Caki2 (cell line): ENCODE data around the gene NTRK1. TPM values are rescaled to one million over a fixed set of nuclear protein-coding genes. Genes with fewer than 3 reads are reported as not detected.

Source experiments
- total RNA-seq: library from RNA; depleted of rRNA; stranded (reverse); fragments of >200 nt; shearing (Covaris generic); gene quantifications from 2 replicates; pipeline ENCODE4 v1.2.3, GENCODE V29; 2014; ENCODE audit warnings: low replicate concordance; rRNA removed

The NTRK1 gene
- total RNA-seq, 1 experiment from 2014 or later, result not detected

Other genes with a start within 250 kb of the NTRK1 start
- not detected in 2 replicates for gene HAPLN2, start 241.4 kb upstream of the NTRK1 start, total RNA-seq
- gene BCAN, start 218.7 kb upstream of the NTRK1 start, total RNA-seq, result not detected in 2 replicates
- 0.03 TPM in 2 replicates for gene NES, start 183.5 kb upstream of the NTRK1 start, total RNA-seq
- gene CRABP2, start 155.3 kb upstream of the NTRK1 start, total RNA-seq, result not detected in 2 replicates
- 34.4 and 34.6 TPM in 2 replicates for gene METTL25B, start 132.4 kb upstream of the NTRK1 start, total RNA-seq
- 9.6 and 19.6 TPM in 2 replicates for gene ISG20L2, start 132.1 kb upstream of the NTRK1 start, total RNA-seq
- 181 and 194 TPM in 2 replicates for gene MRPL24, start 119.8 kb upstream of the NTRK1 start, total RNA-seq
- gene HDGF, start 109.2 kb upstream of the NTRK1 start, total RNA-seq, result 463 and 550 TPM in 2 replicates
- 29.4 and 50.9 TPM in 2 replicates for gene PRCC, start 93.3 kb upstream of the NTRK1 start, total RNA-seq
- not detected in 2 replicates for gene SH2D2A, start 44.0 kb upstream of the NTRK1 start, total RNA-seq
- gene INSRR, start 1.7 kb upstream of the NTRK1 start, total RNA-seq, result 0.03 TPM in 1 of 2 replicates, not detected in the other
- 0.88 and 5.0 TPM in 2 replicates for gene PEAR1, start 32.9 kb downstream of the NTRK1 start, total RNA-seq
- 0.14 TPM in 1 of 2 replicates, not detected in the other for gene LRRC71, start 59.8 kb downstream of the NTRK1 start, total RNA-seq
- gene ARHGEF11, start 184.9 kb downstream of the NTRK1 start, total RNA-seq, result 23.8 and 28.4 TPM in 2 replicates
- not detected in 2 replicates for gene ETV3L, start 238.9 kb downstream of the NTRK1 start, total RNA-seq